Astrocyte (in vitro differentiated cells and primary cell): ENCODE measurements around the gene LCN10.

Source experiments
- CTCF ChIP-seq: IDR thresholded peaks from 2 replicates; pipeline ENCODE4 v1.5.1; 2011; ENCODE audit warnings: low read depth, mild to moderate bottlenecking, inconsistent platforms, low read length, moderate library complexity; ENCODE audit not compliant: insufficient read depth
- EZH2 ChIP-seq: IDR thresholded peaks from 2 replicates; pipeline ENCODE4 v1.6.1; 2012; ENCODE audit warnings: mild to moderate bottlenecking, low read length, inconsistent platforms; ENCODE audit not compliant: insufficient read depth

GRCh38 chr9:136713550-136713949, 29.2 kb downstream of the LCN10 start:
- TF ChIP-seq CTCF (no peak), EZH2 (no peak)
